NCI-H2029 treated with DMSO at 0.1 percent for 48 hours (cell line): ENCODE data around the gene ACTN1.
"Not testable (repeated sequence)": the region's sequence is repeated elsewhere in the genome, so short reads cannot be mapped to it uniquely, and the experiment has no call there.

Source experiments
- DNase-seq: peaks from one replicate; lab custom pipeline; 2025; lab: John Stamatoyannopoulos, UW

Gene ACTN1

DNA sequence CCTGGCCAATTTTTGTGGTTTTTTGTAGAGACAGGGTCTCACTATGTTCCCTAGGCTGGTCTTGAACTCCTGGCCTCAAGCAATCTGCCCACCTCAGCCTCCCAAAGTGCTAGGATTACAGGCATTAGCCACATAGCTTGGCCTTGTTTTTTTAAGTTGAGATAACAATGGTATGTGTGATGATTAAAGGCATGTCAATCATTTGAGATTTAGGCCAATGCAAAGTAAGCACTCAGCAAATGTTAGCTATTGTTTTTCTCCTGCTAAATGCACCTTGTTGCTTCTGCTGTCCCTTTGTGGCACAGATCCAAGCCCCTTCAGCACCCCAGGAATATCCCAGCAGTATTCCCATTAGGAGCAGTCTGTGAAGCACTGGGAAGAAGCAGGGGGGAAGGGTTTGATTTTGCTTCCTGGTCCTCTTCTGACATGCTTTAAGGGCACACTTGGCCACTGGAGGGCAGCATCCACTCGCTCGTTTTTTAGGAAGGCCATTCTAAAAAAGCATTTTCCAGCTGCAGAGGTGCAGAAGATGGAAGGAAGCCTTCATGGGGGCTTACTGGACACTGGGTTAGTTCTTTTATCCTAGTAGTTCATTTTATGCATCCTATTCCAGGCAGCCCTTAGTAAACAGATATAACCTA lies 116.0 kb downstream of the ACTN1 start:
- DNase-seq: peak; percentile 33

DNA sequence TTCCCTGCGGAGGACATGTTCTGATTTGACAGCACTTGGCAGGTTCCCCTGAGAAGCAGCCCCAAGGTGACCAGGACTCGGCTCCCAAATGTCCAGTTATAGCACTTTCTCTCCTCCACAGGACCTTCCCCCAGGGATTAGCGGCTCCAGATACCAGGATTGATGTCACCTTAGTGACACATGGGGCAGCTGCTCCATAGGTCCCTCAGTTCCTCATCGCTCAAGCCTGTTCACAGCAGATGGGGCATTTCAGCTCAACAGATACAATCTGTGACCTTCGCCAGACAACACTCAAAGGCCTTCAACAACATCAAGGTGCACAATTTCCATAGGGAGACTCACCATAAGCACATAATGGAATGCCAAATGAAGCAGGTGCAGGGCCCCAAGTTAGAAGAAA lies 118.3 kb downstream of the ACTN1 start:
- DNase-seq: no peak

DNA sequence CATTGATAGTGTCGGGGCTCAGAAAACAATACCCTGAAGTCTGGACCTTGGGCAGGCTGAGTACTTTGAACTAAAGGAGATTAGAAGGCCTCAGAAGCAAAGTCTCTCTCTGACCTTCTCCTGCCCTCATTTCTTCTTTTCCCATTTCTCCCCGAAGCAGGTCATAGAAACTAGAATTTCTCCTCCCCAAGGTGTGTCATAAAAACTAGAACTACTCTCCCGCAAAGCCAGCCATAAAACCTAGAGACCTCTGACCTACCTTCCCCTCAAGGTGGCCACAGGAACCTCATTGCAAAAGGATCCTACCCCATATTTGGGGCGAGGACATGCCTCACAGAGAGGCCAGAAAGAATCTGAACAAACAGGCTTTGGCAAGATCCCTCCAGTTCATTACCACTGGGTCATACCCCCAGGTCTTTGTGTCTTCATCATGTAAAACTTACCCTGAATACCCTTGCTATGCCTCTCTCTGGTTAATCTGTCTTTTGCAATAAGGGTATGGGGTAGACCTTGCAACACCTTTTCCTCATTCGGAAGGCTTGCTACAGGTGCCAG lies 121.5 kb downstream of the ACTN1 start:
- no peak for DNase-seq

DNA sequence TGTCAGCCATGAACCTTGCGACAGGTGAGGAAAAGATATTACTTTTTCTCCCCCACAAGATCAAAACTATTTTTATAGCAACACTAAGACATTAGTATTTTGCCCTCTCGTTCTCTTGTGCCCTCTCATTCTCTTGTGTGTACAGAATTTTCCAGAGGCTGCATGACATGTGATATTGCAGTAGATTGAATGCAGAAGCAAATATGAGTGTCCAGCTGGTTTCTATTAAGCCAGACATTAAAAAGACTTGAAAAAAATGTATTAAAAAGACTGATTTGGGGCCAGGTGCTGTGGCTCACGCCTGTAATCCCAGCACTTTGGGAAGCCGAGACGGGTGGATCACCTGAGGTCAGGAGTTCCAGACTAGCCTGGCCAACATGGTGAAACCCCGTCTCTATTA lies 122.5 kb downstream of the ACTN1 start:
- DNase-seq: no peak

- DNase-seq: no peak
Measured at GRCh38 chr14:68854421-68854820, 124.7 kb downstream of the ACTN1 start.

GRCh38 chr14:68853749-68854148 lies 125.4 kb downstream of the ACTN1 start:
- DNase-seq: no peak

DNA sequence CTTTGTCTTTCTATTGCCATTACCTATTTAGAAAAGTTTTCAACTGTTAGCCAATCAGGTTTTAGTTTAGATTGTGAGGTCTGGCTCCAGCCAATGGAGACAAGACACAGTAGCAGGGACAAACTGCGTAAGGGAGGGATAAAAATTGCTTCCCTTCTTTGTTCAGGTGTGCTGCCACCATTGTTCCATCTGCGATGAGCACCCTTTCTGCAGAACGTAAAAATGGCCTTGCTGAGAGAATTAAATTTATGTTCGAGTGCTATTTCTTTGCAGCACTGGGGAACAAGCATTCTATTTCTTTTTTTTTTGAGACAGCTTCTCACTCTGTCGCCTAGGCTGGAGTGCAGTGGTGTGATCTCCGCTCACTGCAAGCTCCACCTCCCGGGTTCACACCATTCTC lies 126.6 kb downstream of the ACTN1 start:
- not testable (repeated sequence) for DNase-seq

GRCh38 chr14:68851078-68851477 lies 128.0 kb downstream of the ACTN1 start:
- DNase-seq: no peak

DNA sequence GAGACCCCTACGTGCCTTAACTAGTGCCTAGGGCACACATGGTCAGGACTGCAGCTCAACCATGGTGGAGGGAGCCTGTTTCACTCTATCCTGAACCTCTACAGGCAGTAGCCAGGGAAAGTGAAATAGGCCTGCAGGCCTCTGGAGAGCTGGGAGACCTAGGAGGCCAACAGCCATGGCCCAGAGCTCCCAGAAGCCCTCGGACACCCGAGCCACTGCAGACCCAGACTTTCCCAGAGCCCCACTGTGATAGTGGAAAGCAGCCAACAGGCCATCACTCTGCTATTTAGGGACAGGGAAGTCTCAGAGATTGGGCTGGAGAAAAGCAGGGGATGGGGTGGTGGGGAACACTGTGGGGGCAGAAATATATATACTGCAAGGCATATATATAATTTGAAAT lies 129.7 kb downstream of the ACTN1 start:
- no peak for DNase-seq

GRCh38 chr14:68848253-68848652 lies 130.8 kb downstream of the ACTN1 start:
- DNase-seq: no peak

- DNase-seq: not testable (repeated sequence)
Measured at GRCh38 chr14:68847640-68848039, 131.5 kb downstream of the ACTN1 start.

DNA sequence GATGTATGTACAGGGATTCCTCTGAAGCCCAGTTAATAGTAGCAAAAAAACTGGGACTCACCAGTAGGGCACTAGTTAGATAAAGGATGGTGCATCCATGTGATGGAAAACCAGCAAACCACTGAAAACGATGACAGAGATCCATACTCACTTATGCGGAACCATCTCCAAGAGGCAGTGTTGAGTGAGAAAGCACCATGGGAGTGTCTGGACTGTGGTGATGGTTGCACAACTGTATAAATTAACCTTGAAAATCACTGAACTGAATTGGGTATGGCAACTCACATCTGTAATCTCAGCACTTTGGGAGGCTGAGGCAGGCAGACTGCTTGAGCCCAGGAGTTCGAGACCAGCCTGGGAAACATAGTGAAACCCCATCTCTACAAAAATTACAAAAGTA lies 132.6 kb downstream of the ACTN1 start:
- no peak for DNase-seq

GRCh38 chr14:68844210-68844545 lies 134.9 kb downstream of the ACTN1 start:
- DNase-seq: no peak

- peak; percentile 22 for DNase-seq
Measured at GRCh38 chr14:68843471-68844209, 135.5 kb downstream of the ACTN1 start.

DNA sequence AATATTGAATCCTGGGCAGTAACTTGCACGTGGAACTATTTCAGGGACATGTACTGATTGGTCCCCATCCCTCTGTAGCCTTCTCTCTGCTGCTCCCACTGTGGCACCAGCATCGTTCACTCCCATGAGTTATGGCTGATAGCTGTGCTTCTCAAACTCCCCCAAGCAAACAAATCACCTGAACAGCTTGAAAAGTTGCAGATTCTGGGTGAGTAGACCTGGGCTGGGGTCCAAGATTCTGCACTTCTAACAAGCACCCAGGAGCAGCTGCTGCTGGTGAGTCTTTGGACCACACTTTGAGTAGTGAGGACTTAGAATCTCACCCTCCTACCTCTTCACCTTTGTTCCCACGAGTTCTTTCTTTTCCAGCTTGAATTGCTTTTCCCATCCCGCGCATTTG lies 136.8 kb downstream of the ACTN1 start:
- DNase-seq: no peak

DNA sequence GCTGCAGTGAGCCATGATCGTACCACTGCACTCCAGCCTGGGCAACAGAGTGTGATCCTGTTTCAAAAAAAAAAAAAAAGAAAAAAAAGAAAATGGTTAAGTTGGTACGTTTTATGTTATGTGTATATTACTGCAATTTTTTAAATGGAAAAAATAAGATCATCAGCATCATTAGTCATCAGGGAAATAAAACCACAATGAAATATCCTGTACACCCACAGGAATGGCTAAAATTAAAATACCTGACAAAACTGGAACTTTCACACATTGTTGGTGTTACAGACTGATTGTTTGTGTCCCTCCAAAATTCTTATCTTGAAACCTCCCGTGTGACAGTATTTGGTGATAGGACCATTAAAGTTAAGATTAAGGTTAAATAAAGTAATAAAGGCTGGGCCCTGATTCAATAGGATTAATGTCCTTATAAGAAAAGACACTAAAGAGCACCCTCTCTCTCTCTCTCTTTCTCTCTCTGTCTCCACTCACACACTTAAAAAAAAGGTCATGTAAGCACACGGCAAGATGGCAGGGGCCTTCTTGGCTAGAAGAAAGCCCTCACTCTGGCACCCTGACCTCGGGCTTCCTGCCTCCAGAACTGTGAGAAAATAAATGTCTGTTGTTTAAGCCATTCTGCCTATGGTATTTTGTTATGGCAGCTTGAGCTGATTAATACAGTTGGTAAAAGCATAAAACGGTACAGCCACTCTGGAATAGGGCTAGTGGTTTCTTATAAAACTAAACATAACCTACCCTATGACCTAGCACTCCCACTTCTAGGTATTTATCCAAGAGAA lies 137.9 kb downstream of the ACTN1 start:
- DNase-seq: no peak

DNA sequence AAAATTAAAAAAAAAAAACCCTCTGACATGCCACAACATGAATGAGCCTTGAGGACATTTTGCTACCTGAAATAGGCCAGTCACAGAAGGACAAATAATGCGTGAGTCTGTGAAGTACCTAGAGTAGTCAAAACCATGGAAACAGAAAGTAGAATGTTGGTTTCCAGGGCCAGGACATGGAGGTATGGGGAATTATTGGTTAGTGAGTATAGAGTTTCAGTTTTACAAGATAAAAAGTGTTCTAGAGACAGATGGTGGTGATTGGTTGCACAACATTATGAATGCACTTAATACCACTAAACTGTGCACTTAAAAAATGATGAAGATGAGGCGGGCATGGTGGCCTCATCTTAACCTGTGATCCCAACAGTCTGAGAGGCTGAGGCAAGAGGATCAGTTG lies 138.6 kb downstream of the ACTN1 start:
- DNase-seq: no peak

DNA sequence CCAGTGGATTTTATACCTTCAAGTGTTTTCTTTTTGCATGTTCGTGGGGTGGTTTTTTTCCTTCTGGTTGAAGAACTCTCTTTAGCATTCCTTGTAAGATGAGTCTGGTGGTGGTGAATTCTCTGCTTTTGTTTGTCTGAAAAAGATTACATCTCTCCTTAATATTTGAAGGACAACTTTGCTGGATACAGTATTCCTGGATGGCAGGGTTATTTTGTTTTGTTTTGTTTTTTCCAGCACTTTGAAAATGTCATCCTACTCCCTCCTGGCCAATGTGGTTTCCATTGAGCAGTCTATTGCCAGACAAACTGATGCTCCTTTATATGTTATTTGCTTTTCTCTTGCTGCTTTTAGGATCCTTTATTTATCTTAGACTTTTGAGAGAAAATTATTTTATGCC lies 143.0 kb downstream of the ACTN1 start:
- no peak for DNase-seq

DNA sequence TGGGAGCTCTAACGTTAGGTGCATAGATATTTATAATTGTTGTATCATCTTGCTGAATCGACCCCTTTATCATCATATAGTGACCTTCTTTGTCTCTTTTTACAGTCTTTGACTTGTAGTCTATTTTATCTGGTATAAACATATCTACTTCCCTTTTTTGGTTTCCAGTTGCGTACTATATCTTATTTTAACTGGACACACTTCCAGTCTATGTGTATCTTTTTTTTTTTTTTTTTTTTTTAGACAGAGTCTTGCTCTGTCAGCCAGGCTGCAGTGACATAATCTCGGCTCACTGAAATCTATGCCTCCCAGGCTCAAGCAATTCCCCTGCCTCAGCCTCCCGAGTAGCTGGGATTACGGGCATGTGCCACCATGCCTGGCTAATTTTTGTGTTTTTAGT lies 144.3 kb downstream of the ACTN1 start:
- no peak for DNase-seq

- DNase-seq: no peak
Measured at GRCh38 chr14:68828698-68829097, 150.4 kb downstream of the ACTN1 start.

DNA sequence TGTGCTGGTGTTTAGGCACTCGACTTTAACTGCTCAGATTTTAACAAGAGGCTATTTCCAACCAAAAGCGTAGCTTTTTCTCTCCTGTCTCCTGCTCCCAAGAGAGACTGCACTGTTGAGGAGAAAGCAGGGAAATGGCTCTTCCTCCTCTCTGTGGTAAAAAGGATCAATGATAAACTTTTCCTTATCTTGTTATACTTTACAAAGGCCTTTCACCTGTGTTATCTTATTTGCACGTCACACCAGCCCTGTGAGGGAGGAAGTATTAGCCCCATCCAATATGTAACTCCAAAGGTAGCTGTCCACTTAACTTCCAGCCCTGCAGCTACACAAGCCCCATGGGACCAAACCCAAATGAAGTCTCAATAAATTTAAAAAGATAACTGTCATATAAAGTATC lies 153.4 kb downstream of the ACTN1 start:
- no peak for DNase-seq

DNA sequence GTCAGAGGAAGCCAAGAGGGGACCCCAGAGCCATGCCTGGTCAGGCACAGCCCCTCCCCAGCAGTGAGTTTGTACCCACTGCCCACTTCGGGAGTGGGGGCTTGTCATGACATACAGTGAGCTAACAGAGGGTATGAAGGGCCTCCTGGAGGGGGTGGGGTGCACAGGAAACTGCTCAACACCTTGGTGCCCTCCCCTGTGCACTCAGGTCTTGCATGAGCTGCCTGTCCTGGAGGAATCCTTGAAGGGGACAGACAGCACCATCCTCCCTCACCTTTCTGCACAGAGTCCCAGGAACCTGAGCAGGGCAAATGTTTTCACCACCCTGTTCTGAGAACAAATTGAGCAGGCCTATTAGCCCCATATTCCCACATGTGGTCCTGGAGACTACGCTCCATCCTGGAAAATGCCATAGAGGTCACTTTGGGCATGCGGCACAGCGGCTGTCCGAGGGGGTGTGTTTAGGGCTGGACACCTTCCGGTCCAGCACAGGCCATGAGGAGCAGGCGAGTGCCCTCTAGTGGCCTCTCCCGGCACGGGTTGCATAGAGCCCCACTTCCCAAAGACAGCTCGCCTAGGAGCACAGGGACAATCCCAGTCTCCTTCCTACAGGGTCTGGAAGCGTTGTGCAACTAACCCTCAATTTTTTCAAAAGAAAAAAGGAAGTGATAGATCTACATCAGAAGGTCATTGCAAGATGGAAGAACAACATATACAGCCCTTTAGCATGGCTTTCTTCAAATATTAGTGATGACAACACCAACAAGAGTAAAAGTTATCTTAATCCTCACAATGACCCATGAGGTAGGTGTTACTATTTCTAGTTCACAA lies 154.4 kb downstream of the ACTN1 start:
- DNase-seq: no peak
